ENCODE measurements around the gene MFSD12. TPM values are rescaled to one million over a fixed set of nuclear protein-coding genes. Genes with fewer than 3 reads are reported as not detected.

The MFSD12 gene
- total and polyA plus RNA-seq, 2 of the 8 experiments (the other 6 are each of a cell fraction or from before 2014, with no cell fraction given) = 59.6 to 71.3 TPM

DNA sequence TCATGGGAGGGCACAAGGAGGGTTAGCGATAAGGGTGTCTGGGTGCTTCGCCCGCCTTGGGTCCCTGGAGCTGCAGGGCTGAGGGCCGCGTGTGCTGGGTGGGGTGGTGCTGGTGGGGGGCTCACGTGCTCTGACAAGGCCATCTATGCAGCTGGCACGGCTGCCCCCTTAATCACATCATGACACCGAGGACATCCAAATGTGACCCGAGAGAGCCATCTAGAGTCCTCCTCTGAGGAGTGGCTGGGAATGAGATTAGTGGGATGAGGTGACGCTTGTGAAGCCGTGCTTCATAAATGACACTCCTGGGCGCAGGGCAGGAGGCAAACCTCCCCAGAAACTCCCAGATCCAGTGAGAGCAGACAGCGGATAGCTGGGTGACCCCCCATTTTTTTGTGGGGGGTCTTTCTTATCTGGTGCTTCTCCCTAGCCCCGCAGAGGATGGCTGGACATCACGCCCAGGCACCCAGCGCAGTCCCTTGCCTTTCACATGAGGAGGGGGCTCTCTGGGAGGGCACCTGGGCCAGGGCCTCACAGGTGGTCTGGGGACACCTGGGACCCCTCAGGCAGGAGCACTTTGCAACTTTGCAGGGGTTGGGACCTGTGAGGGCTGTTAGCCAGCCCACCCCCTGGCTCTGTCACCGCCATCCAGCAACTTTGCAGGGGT is 44.7 kb downstream of the MFSD12 start:
- H3K4me2 ChIP-seq (ENCODE audit: insufficient read depth in 1 of 2, low read depth in 2 of 2, low read length in 2 of 2) = no peak overlapping the region
- H4K5ac ChIP-seq (ENCODE audit: insufficient read length, low read depth, low read length) = no peak overlapping the region
- H3K23me2 ChIP-seq (ENCODE audit: low read depth, low read length) = peaks cover 2% of the 10 kb centered on the region; the same call in 1 of the 2 replicates
- H3K4me1 ChIP-seq (replicated peaks in 1 of 4; ENCODE audit: control insufficient read depth in 3 of 4, insufficient read depth in 4 of 4, low read length in 3 of 4) = peaks cover 0 to 7% (median 4%) of the 10 kb centered on the region in 4 experiments; a peak in 6 of 7 replicates
- DNase-seq (ENCODE audit: low read depth in 1 of 2, low spot score in 2 of 2) (no peak), FAIRE-seq (no peak)
- H3K4me3 ChIP-seq (ENCODE audit: extremely low read depth in 1 of 4, insufficient read depth in 2 of 4, low read depth in 3 of 4, low read length in 4 of 4) = no peak overlapping the region
- H3K56ac ChIP-seq (replicated peaks; ENCODE audit: insufficient read length, low read depth, low read length) = no peak overlapping the region
- CTCF ChIA-PET (ENCODE audit: partially characterized antibody) = interaction anchor here (0.9 to 2.2 kb wide), 7 partner anchors 9 to 384 kb away, joined by 3 to 8 read pairs (median 5); partner anchors contain the start of gene TEKTIP1
- H4K8ac ChIP-seq (ENCODE audit: extremely low read depth, insufficient read depth, low read length) = no peak overlapping the region; the same call in 1 of the 2 replicates
- no peak overlapping the region for H2BK20ac ChIP-seq (ENCODE audit: low read length)
- no peak overlapping the region for H2BK15ac ChIP-seq (ENCODE audit: low read length)
- H3K27me3 ChIP-seq (replicated peaks in 1 of 4; ENCODE audit: control insufficient read depth in 3 of 4, extremely low read depth in 1 of 4, insufficient read depth in 3 of 4, low read length in 3 of 4) = no peaks in the 10 kb centered on the region
- H3K27ac ChIP-seq (ENCODE audit: low read depth, low read length) = 0 out of 2 replicates have a peak overlapping the region, but pooled peaks have one; percentile 19
- H2AK5ac ChIP-seq (ENCODE audit: low read depth, low read length) = no peak overlapping the region
- no peak overlapping the region for H4K91ac ChIP-seq (replicated peaks; ENCODE audit: insufficient read length, low read length)
- no peak overlapping the region for H2BK120ac ChIP-seq (replicated peaks; ENCODE audit: low read depth, low read length)
- H3K14ac ChIP-seq (ENCODE audit: insufficient read length) = no peak overlapping the region
- no peak overlapping the region for H2BK5ac ChIP-seq (ENCODE audit: low read depth, low read length)
- H3K79me1 ChIP-seq (ENCODE audit: low read depth, low read length) = peaks cover 41% of the 10 kb centered on the region
- H2AFZ ChIP-seq (ENCODE audit: low read length) = no peak overlapping the region
- H3K36me3 ChIP-seq (ENCODE audit: control insufficient read depth in 2 of 4, insufficient read depth in 4 of 4, low read length in 3 of 4) = no peaks in the 10 kb centered on the region; a peak in 2 of 8 replicates
- no peak overlapping the region for H3K4ac ChIP-seq (replicated peaks; ENCODE audit: insufficient read length, low read depth, low read length)
- no peak overlapping the region for H3K9ac ChIP-seq (replicated peaks in 1 of 4; ENCODE audit: extremely low read depth in 1 of 4, low read depth in 3 of 4, low read length in 3 of 4)
- WGBS, 2 experiments (ENCODE audit: extremely low coverage in 1 of 2, insufficient coverage in 1 of 2, insufficient read length in 1 of 2, insufficient replicate concordance in 2 of 2, low coverage in 1 of 2, low lambda C conversion rate in 2 of 2, missing lambda C conversion rate in 1 of 2) = 91% methylated on average over 11 of the region's 17 CpGs; no CpG with 5 or more reads in 1 of the 2 experiments
- H4K20me1 ChIP-seq (replicated peaks in 1 of 2; ENCODE audit: control insufficient read depth in 1 of 2, insufficient read depth in 2 of 2, low read length in 2 of 2) = peaks cover 15 to 34% of the 10 kb centered on the region in 2 experiments
- no peak overlapping the region for H3K23ac ChIP-seq (ENCODE audit: insufficient read length)
- no peak overlapping the region for H3K18ac ChIP-seq (ENCODE audit: extremely low read depth, low read length)
- peaks cover 0 to 82% of the 10 kb centered on the region in 2 experiments; a peak in 2 of 4 replicates for H3K79me2 ChIP-seq (ENCODE audit: control insufficient read depth in 1 of 2, insufficient read depth in 2 of 2, low read length in 2 of 2)
- POLR2A ChIA-PET (ENCODE audit: partially characterized antibody) = interaction anchor here (1.2 to 1.6 kb wide), 3 partner anchors 8 to 26 kb away, joined by 5 to 7 read pairs (median 5); partner anchors contain the start of gene TEKTIP1
- H2BK12ac ChIP-seq (ENCODE audit: low read depth, low read length) = no peak overlapping the region
- H3K9me3 ChIP-seq (ENCODE audit: insufficient read depth in 2 of 2, low read depth in 1 of 2, low read length in 1 of 2) = no peaks in the 10 kb centered on the region

Measured in H1 (cell line).